H1 (cell line): ENCODE results near the gene CAMTA1. TPM values are rescaled to one million over a fixed set of nuclear protein-coding genes. Genes with fewer than 3 reads are reported as not detected.

Experiments
- CTCF ChIA-PET: fragments of 300-600 bp; sonication (Branson Sonifier 250); formaldehyde crosslinking; loops from one replicate; lab custom pipeline; 2021; ENCODE audit not compliant: partially characterized antibody; lab: Charles Lee
- POLR2A ChIA-PET: fragments of 300-600 bp; sonication (Branson Sonifier 250); formaldehyde crosslinking; loops from one replicate; lab custom pipeline; 2021; ENCODE audit warnings: inconsistent platforms; ENCODE audit not compliant: partially characterized antibody; lab: Charles Lee
- DNase-seq, 2 experiments: peaks; one replicate each; pipeline versions ENCODE4 v3.0.0 to v3.0.0-alpha.2; 2010 to 2022; ENCODE audit warnings: low spot score in 2 of 2, low read depth in 1 of 2, mixed read lengths in 1 of 2
- FAIRE-seq: peaks from 2 replicates; lab custom pipeline; 2011; peaks lifted over from hg19 to GRCh38; lab: Jason Lieb, UNC
- H2AFZ ChIP-seq: 2 replicates; pipeline ENCODE4 v1.8.1; 2012; ENCODE audit warnings: low read length, inconsistent platforms
- H2AK5ac ChIP-seq: 2 replicates; pipeline ENCODE4 v1.6.1; 2013; ENCODE audit warnings: low read depth, low read length
- H2BK120ac ChIP-seq: replicated peaks from 2 replicates; pipeline ENCODE3; 2013; ENCODE audit warnings: low read depth, low read length, inconsistent platforms
- H2BK12ac ChIP-seq: 2 replicates; pipeline ENCODE4 v1.6.1; 2013; ENCODE audit warnings: low read depth, low read length
- H2BK15ac ChIP-seq: 2 replicates; pipeline ENCODE4 v1.6.1; 2013; ENCODE audit warnings: low read length
- H2BK20ac ChIP-seq: 2 replicates; pipeline ENCODE4 v1.6.1; 2013; ENCODE audit warnings: low read length
- H2BK5ac ChIP-seq: 2 replicates; pipeline ENCODE4 v1.6.1; 2013; ENCODE audit warnings: low read depth, low read length
- H3K14ac ChIP-seq: 2 replicates; pipeline ENCODE4 v1.6.1; 2013; ENCODE audit warnings: inconsistent platforms; ENCODE audit not compliant: insufficient read length
- H3K18ac ChIP-seq: 2 replicates; pipeline ENCODE4 v1.6.1; 2013; ENCODE audit warnings: low read length; ENCODE audit errors: extremely low read depth
- H3K23ac ChIP-seq: 2 replicates; pipeline ENCODE4 v1.6.1; 2013; ENCODE audit warnings: inconsistent platforms; ENCODE audit not compliant: insufficient read length
- H3K23me2 ChIP-seq: 2 replicates; pipeline ENCODE4 v1.6.1; 2013; ENCODE audit warnings: low read depth, low read length
- H3K27ac ChIP-seq: 2 replicates; pipeline ENCODE4 v1.6.1; 2011; ENCODE audit warnings: low read depth, low read length, inconsistent platforms
- H3K27me3 ChIP-seq, 4 experiments: replicated peaks in 1 of 4; 1 replicate in 1 of 4; 2 replicates in 3 of 4; pipeline versions ENCODE4 v1.6.1 to v1.8.1; 2011 to 2013; ENCODE audit warnings: low read length in 3 of 4, mild to moderate bottlenecking in 3 of 4, inconsistent platforms in 2 of 4, mixed read lengths in 2 of 4, moderate library complexity in 1 of 4; ENCODE audit not compliant: control insufficient read depth in 3 of 4, insufficient read depth in 3 of 4; ENCODE audit errors: extremely low read depth in 1 of 4
- H3K36me3 ChIP-seq, 4 experiments: 2 replicates each; pipeline versions ENCODE4 v1.6.1 to v1.8.1; 2011 to 2013; ENCODE audit warnings: mild to moderate bottlenecking in 4 of 4, low read length in 3 of 4, moderate library complexity in 2 of 4, control low read depth in 1 of 4, inconsistent platforms in 1 of 4; ENCODE audit not compliant: insufficient read depth in 4 of 4, control insufficient read depth in 2 of 4
- H3K4ac ChIP-seq: replicated peaks from 2 replicates; pipeline ENCODE3; 2013; ENCODE audit warnings: low read length, low read depth, mixed read lengths, inconsistent platforms; ENCODE audit not compliant: insufficient read length
- H3K4me1 ChIP-seq, 4 experiments: replicated peaks in 1 of 4; 1 replicate in 1 of 4; 2 replicates in 3 of 4; pipeline versions ENCODE4 v1.6.1 to v1.8.1; 2011 to 2013; ENCODE audit warnings: low read length in 3 of 4, inconsistent platforms in 2 of 4, mixed read lengths in 1 of 4; ENCODE audit not compliant: insufficient read depth in 4 of 4, control insufficient read depth in 3 of 4
- H3K4me2 ChIP-seq, 2 experiments: 2 replicates each; pipeline versions ENCODE4 v1.6.1 to v1.8.1; 2011 to 2013; ENCODE audit warnings: low read depth in 2 of 2, low read length in 2 of 2, control low read depth in 1 of 2, inconsistent platforms in 1 of 2, mild to moderate bottlenecking in 1 of 2; ENCODE audit not compliant: insufficient read depth in 1 of 2
- H3K4me3 ChIP-seq, 4 experiments: fragments of 200-600, 300-600 bp in 1 of 4; sonication (generic), shearing (Covaris generic), sonication (Bioruptor Twin) in 1 of 4; 2 replicates each; pipeline versions ENCODE4 v1.5.1 to v1.8.1; 2011 to 2016; ENCODE audit warnings: low read length in 4 of 4, low read depth in 3 of 4, control low read depth in 2 of 4, inconsistent platforms in 2 of 4, mild to moderate bottlenecking in 2 of 4, mixed read lengths in 1 of 4, moderate library complexity in 1 of 4; ENCODE audit not compliant: insufficient read depth in 2 of 4; ENCODE audit errors: extremely low read depth in 1 of 4
- H3K56ac ChIP-seq: replicated peaks from 2 replicates; pipeline ENCODE3; 2013; ENCODE audit warnings: low read depth, mild to moderate bottlenecking, mixed read lengths, low read length, inconsistent platforms; ENCODE audit not compliant: insufficient read length
- H3K79me1 ChIP-seq: 2 replicates; pipeline ENCODE4 v1.6.1; 2013; ENCODE audit warnings: low read depth, low read length, control low read depth
- H3K79me2 ChIP-seq, 2 experiments: 2 replicates each; pipeline versions ENCODE4 v1.6.1 to v1.8.1; 2012 to 2013; ENCODE audit warnings: low read length in 2 of 2, mild to moderate bottlenecking in 2 of 2, inconsistent platforms in 1 of 2; ENCODE audit not compliant: insufficient read depth in 2 of 2, control insufficient read depth in 1 of 2
- H3K9ac ChIP-seq, 4 experiments: replicated peaks in 1 of 4; 1 replicate in 1 of 4; 2 replicates in 3 of 4; pipeline versions ENCODE4 v1.6.1 to v1.8.1; 2011 to 2013; ENCODE audit warnings: low read depth in 3 of 4, low read length in 3 of 4, control low read depth in 2 of 4, mild to moderate bottlenecking in 2 of 4, moderate library complexity in 2 of 4, inconsistent platforms in 1 of 4; ENCODE audit errors: extremely low read depth in 1 of 4
- H3K9me3 ChIP-seq, 2 experiments: 2 replicates each; pipeline versions ENCODE4 v1.6.1 to v1.8.1; 2012 to 2013; ENCODE audit warnings: mild to moderate bottlenecking in 2 of 2, moderate library complexity in 2 of 2, control low read depth in 1 of 2, inconsistent platforms in 1 of 2, low read depth in 1 of 2, low read length in 1 of 2, mixed read lengths in 1 of 2; ENCODE audit not compliant: insufficient read depth in 2 of 2
- H4K20me1 ChIP-seq, 2 experiments: replicated peaks in 1 of 2; 2 replicates each; pipeline versions ENCODE3 to v1.8.1; 2011 to 2013; ENCODE audit warnings: inconsistent platforms in 2 of 2, low read length in 2 of 2, mild to moderate bottlenecking in 1 of 2; ENCODE audit not compliant: insufficient read depth in 2 of 2, control insufficient read depth in 1 of 2
- H4K5ac ChIP-seq: 2 replicates; pipeline ENCODE4 v1.6.1; 2013; ENCODE audit warnings: low read length, low read depth, mixed read lengths, inconsistent platforms; ENCODE audit not compliant: insufficient read length
- H4K8ac ChIP-seq: 2 replicates; pipeline ENCODE4 v1.8.0; 2013; ENCODE audit warnings: mild to moderate bottlenecking, moderate library complexity, low read length, inconsistent platforms; ENCODE audit not compliant: insufficient read depth; ENCODE audit errors: extremely low read depth
- H4K91ac ChIP-seq: replicated peaks from 2 replicates; pipeline ENCODE3; 2013; ENCODE audit warnings: low read length, mixed read lengths, inconsistent platforms; ENCODE audit not compliant: insufficient read length
- BRCA1 ChIP-seq: IDR thresholded peaks from 2 replicates; pipeline ENCODE4 v1.6.1; 2012; ENCODE audit warnings: low read depth, low read length, improper control_type of control experiment
- CHD2 ChIP-seq: IDR thresholded peaks from 2 replicates; pipeline ENCODE4 v1.6.1; 2012; ENCODE audit warnings: low read length, improper control_type of control experiment
- FOSL1 ChIP-seq: IDR thresholded peaks from 2 replicates; pipeline ENCODE4 v1.6.1; 2011; ENCODE audit warnings: mild to moderate bottlenecking, low read depth, low read length, moderate library complexity; ENCODE audit not compliant: insufficient read depth
- KDM4A ChIP-seq: IDR thresholded peaks from one replicate; pipeline ENCODE4 v1.7.1; 2012; ENCODE audit warnings: low read depth, mild to moderate bottlenecking, moderate library complexity, low read length, inconsistent platforms; ENCODE audit not compliant: severe bottlenecking
- MAFK ChIP-seq: IDR thresholded peaks from 2 replicates; pipeline ENCODE4 v1.6.1; 2012; ENCODE audit warnings: low read depth, mild to moderate bottlenecking, improper control_type of control experiment, low read length
- PHF8 ChIP-seq: fragments of 200-600 bp; sonication (generic); conservative IDR thresholded peaks from 2 replicates; pipeline ENCODE4 v1.7.1; 2012; ENCODE audit warnings: low read depth, mild to moderate bottlenecking, inconsistent platforms, low read length, moderate library complexity
- POLR2AphosphoS5 ChIP-seq: IDR thresholded peaks from 2 replicates; pipeline ENCODE4 v1.6.1; 2011; ENCODE audit warnings: low read depth, low read length
- RFX5 ChIP-seq: IDR thresholded peaks from 2 replicates; pipeline ENCODE4 v1.6.1; 2011; ENCODE audit warnings: low read depth, low read length, improper control_type of control experiment, borderline replicate concordance
- SAP30 ChIP-seq: fragments of 300-600 bp; sonication (generic); IDR thresholded peaks from 2 replicates; pipeline ENCODE4 v1.7.1; 2012; ENCODE audit warnings: low read length, moderate library complexity, mild to moderate bottlenecking, inconsistent platforms; ENCODE audit not compliant: insufficient read depth, insufficient replicate concordance
- SP4 ChIP-seq: IDR thresholded peaks from 2 replicates; pipeline ENCODE4 v1.6.1; 2012; ENCODE audit warnings: low read length, inconsistent platforms
- TBP ChIP-seq: IDR thresholded peaks from 2 replicates; pipeline ENCODE4 v1.6.1; 2011; ENCODE audit warnings: low read depth, low read length, improper control_type of control experiment
- ZNF274 ChIP-seq: IDR thresholded peaks from 2 replicates; pipeline ENCODE4 v1.7.0; 2012; ENCODE audit warnings: low read length, borderline replicate concordance; ENCODE audit errors: extremely low read depth
- WGBS, 2 experiments: shearing (Covaris generic) in 1 of 2; methylation state at CpG; one replicate each; pipeline versions ENCODE4 v1.1.6 to v1.1.7; 2013 to 2015; ENCODE audit warnings: low lambda C conversion rate in 2 of 2, mixed read lengths in 2 of 2, inconsistent platforms in 1 of 2, low coverage in 1 of 2, missing lambda C conversion rate in 1 of 2; ENCODE audit not compliant: insufficient replicate concordance in 2 of 2, insufficient coverage in 1 of 2, insufficient read length in 1 of 2; ENCODE audit errors: extremely low coverage in 1 of 2, missing lambda C conversion rate in 1 of 2; 5-methylcytosine and 5-hydroxymethylcytosine counted together
- polyA plus RNA-seq, 7 experiments: library from polyadenylated mRNA; depleted of rRNA in 3 of 7; stranded (reverse) in 5 of 7; unstranded in 2 of 7; fragments of >200 nt in 5 of 7; fragments of 200-250 nt in 2 of 7; gene quantifications; 1 replicate in 5 of 7; 2 replicates in 1 of 7; 4 replicates in 1 of 7; pipeline versions ENCODE4 v1.2.1 to v1.2.3, GENCODE V29; 2011 to 2013; ENCODE audit warnings: missing spikeins in 2 of 7, mixed read lengths in 2 of 7
- total RNA-seq: library from RNA; stranded (reverse); fragmentation: NEBNext Ultra II Directional; extraction: Animal tissue kit (Norgen Biotek cat#: 25700); gene quantifications from 2 replicates; pipeline ENCODE4 v1.2.1, GENCODE V29; 2021

Gene CAMTA1
- total and polyA plus RNA-seq, 2 of the 8 experiments (the other 6 are each of a cell fraction or from before 2014, with no cell fraction given) = 65.0 to 119 TPM

DNA sequence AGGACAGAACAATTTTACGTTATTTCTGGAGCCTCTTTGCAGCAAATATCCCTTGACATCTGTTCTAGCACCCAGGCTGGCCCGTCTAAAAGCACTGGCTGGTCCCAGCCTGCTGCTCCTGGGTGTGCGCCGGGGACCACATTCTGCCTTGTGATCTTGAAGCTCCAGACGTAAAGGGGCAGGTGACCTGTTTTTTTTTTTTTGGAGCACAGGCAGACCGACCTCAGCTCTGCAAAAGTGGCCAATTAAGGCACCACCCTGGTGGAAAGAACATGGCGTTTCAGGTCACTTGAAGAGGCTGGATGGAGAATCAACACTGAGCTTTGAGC is 13.8 kb upstream of the CAMTA1 start:
- 86% methylated on average over 7 of the region's 7 CpGs; no CpG with 5 or more reads in 1 of the 2 experiments for WGBS, 2 experiments
- Histone ChIP-seq H3K56ac (no peak overlapping the region), H3K9me3 (no peaks in the 10 kb centered on the region), H3K23ac (no peak overlapping the region), H3K14ac (no peak overlapping the region), H3K4me2 (no peak overlapping the region), H3K36me3 (no peaks in the 10 kb centered on the region), H3K27ac (no peak overlapping the region), H2BK5ac (no peak overlapping the region), H2BK120ac (no peak overlapping the region), H3K23me2 (no peaks in the 10 kb centered on the region), H3K4ac (no peak overlapping the region), H3K4me1 (peaks cover 0 to 11% (median 5%) of the 10 kb centered on the region in 4 experiments; a peak in 6 of 7 replicates), H4K91ac (no peak overlapping the region), H2AFZ (no peak overlapping the region), H4K5ac (no peak overlapping the region), H4K20me1 (no peaks in the 10 kb centered on the region), H3K4me3 (no peak overlapping the region), H2BK12ac (no peak overlapping the region), H2AK5ac (no peak overlapping the region), H3K79me2 (no peaks in the 10 kb centered on the region), H3K79me1 (no peaks in the 10 kb centered on the region), H3K9ac (no peak overlapping the region), H4K8ac (no peak overlapping the region; the same call in 1 of the 2 replicates), H3K27me3 (no peaks in the 10 kb centered on the region), H2BK15ac (no peak overlapping the region), H3K18ac (no peak overlapping the region), H2BK20ac (no peak overlapping the region)
- FAIRE-seq = no peak
- TF ChIP-seq FOSL1 (no peak), POLR2AphosphoS5 (no peak), CHD2 (no peak), TBP (no peak), MAFK (no peak), RFX5 (no peak), KDM4A (no peak), SP4 (no peak), PHF8 (no peak), SAP30 (no peak), ZNF274 (no peak), BRCA1 (no peak)
- CTCF ChIA-PET = interaction anchor here (1.5 kb wide), 1 partner anchor 43 kb away, joined by 5 read pairs; no protein-coding TSS in a partner anchor
- POLR2A ChIA-PET = interaction anchor here (0.8 to 0.9 kb wide), 2 partner anchors 14 to 70 kb away, joined by 3 read pairs; partner anchors contain the start of genes CAMTA1 and DNAJC11
- no peak for DNase-seq
